ENCODE results near the gene TP53AIP1. TPM values are rescaled to one million over a fixed set of nuclear protein-coding genes. Genes with fewer than 3 reads are reported as not detected.

TP53AIP1 gene
- total and polyA plus RNA-seq, 4 donors: 0.59 to 1.4 (median 0.97) TPM

GRCh38 chr11:128904656-128905344 lies 37.9 kb downstream of the TP53AIP1 start:
- peaks cover 50% of the 10 kb centered on the region for H3K27me3 ChIP-seq (ENCODE audit: control insufficient read depth, insufficient read depth, low read length)
- no peak overlapping the region for H3K27ac ChIP-seq (ENCODE audit: low read depth, low read length)
- peak in 2 of 6 donors; percentile 39 to 56 for DNase-seq (ENCODE audit: low read depth in 4 of 6, low spot score in 6 of 6)
- no peaks in the 10 kb centered on the region for H3K36me3 ChIP-seq (ENCODE audit: control insufficient read depth, insufficient read depth, low read length)
- H3K9me3 ChIP-seq (ENCODE audit: control insufficient read depth, insufficient read depth, low read length): no peaks in the 10 kb centered on the region
- 7% methylated on average over 16 of the region's 25 CpGs for WGBS (ENCODE audit: insufficient coverage)
- H3K4me3 ChIP-seq (ENCODE audit: low read depth, low read length): peak overlapping the region; percentile 16
- peaks cover 35% of the 10 kb centered on the region for H3K4me1 ChIP-seq (ENCODE audit: control insufficient read depth, insufficient read depth, low read length)

DNA sequence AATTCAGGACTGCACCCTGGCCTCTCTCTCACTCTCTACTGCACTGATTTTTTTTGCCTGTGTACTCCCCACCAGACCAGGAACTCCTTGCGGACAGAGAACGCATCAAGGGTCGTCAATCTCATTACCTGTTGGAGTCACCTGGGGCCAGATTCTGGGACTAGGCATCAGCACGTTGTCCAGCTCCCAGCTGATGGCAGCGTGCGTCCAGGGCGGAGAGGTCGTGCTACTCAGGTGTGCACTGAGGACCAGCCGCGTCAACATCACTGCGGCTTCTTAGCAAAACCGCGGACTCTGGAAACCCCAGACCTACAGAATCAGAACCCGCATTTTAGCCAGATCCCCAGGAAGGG lies 38.4 kb downstream of the TP53AIP1 start:
- Histone ChIP-seq H3K27me3 (ENCODE audit: control insufficient read depth, insufficient read depth, low read length) (peaks cover 50% of the 10 kb centered on the region), H3K9me3 (ENCODE audit: control insufficient read depth, insufficient read depth, low read length) (no peaks in the 10 kb centered on the region), H3K36me3 (ENCODE audit: control insufficient read depth, insufficient read depth, low read length) (no peaks in the 10 kb centered on the region), H3K4me3 (ENCODE audit: low read depth, low read length) (no peak overlapping the region), H3K4me1 (ENCODE audit: control insufficient read depth, insufficient read depth, low read length) (peaks cover 35% of the 10 kb centered on the region), H3K27ac (ENCODE audit: low read depth, low read length) (no peak overlapping the region)
- no peak for DNase-seq (ENCODE audit: low read depth in 4 of 6, low spot score in 6 of 6)
- WGBS (ENCODE audit: insufficient coverage): 60% methylated on average over 10 of the region's 14 CpGs

DNA sequence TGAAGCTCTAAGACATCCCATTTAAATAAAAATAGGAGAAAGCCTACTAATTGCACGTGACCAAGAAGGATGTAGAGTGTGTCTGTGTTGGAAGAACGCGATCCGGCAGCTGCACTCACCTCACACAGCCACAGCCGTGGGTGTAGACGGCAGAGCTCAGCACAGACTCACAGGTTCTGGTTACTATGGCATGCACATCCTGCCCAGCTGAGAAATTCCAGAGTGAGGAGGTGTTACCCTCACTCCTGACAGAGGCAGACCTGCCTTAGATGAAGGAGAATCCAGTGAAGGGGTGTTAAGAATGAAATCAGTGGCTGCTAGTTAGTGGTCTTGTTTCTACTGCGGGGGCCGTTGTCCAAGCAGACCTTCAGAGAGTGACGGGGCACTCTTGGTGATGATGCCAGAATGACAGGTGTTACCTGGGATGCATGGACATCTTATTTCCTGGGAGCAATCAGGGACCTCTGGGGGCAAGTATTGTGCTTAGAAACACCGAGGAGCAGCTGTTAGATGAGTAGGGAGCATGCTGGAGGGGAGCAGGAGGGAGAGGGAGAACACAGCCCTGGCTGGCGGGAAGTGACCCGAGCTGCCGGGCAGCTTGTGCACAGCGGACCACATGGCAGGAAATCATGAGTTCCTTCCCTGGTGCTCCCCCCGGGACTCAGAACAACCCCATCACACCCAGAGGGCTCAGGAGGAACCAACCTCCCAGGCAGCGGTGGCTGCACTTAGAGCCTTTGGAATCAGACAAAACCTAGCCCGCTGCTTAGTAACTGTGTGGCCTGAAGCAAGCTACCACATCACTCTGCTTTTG lies 39.2 kb downstream of the TP53AIP1 start:
- Histone ChIP-seq H3K27ac (ENCODE audit: low read depth, low read length) (no peak overlapping the region), H3K4me1 (ENCODE audit: control insufficient read depth, insufficient read depth, low read length) (peaks cover 35% of the 10 kb centered on the region), H3K27me3 (ENCODE audit: control insufficient read depth, insufficient read depth, low read length) (peaks cover 50% of the 10 kb centered on the region), H3K4me3 (ENCODE audit: low read depth, low read length) (no peak overlapping the region), H3K9me3 (ENCODE audit: control insufficient read depth, insufficient read depth, low read length) (no peaks in the 10 kb centered on the region), H3K36me3 (ENCODE audit: control insufficient read depth, insufficient read depth, low read length) (no peaks in the 10 kb centered on the region)
- 43% methylated on average over 12 of the region's 17 CpGs for whole genome bisulfite sequencing (ENCODE audit: insufficient coverage)
- DNase-seq (ENCODE audit: low read depth in 4 of 6, low spot score in 6 of 6): peak in 1 of 6 donors; percentile 44

GRCh38 chr11:128902515-128903066 lies 40.1 kb downstream of the TP53AIP1 start:
- no peak overlapping the region for H3K4me3 ChIP-seq (ENCODE audit: low read depth, low read length)
- H3K4me1 ChIP-seq (ENCODE audit: control insufficient read depth, insufficient read depth, low read length): peaks cover 35% of the 10 kb centered on the region
- H3K27ac ChIP-seq (ENCODE audit: low read depth, low read length): no peak overlapping the region
- no peaks in the 10 kb centered on the region for H3K36me3 ChIP-seq (ENCODE audit: control insufficient read depth, insufficient read depth, low read length)
- no peak for DNase-seq (ENCODE audit: low read depth in 4 of 6, low spot score in 6 of 6)
- H3K27me3 ChIP-seq (ENCODE audit: control insufficient read depth, insufficient read depth, low read length): peaks cover 49% of the 10 kb centered on the region
- 85% methylated on average over 4 of the region's 10 CpGs for WGBS (ENCODE audit: insufficient coverage)
- H3K9me3 ChIP-seq (ENCODE audit: control insufficient read depth, insufficient read depth, low read length): no peaks in the 10 kb centered on the region

GRCh38 chr11:128901653-128902514 lies 40.8 kb downstream of the TP53AIP1 start:
- WGBS (ENCODE audit: insufficient coverage): 25% methylated on average over 28 of the region's 29 CpGs
- H3K9me3 ChIP-seq (ENCODE audit: control insufficient read depth, insufficient read depth, low read length): no peaks in the 10 kb centered on the region
- peaks cover 42% of the 10 kb centered on the region for H3K27me3 ChIP-seq (ENCODE audit: control insufficient read depth, insufficient read depth, low read length)
- DNase-seq (ENCODE audit: low read depth in 4 of 6, low spot score in 6 of 6): peak in 2 of 6 donors; percentile 51 to 77
- no peaks in the 10 kb centered on the region for H3K36me3 ChIP-seq (ENCODE audit: control insufficient read depth, insufficient read depth, low read length)
- H3K4me3 ChIP-seq (ENCODE audit: low read depth, low read length): no peak overlapping the region
- H3K4me1 ChIP-seq (ENCODE audit: control insufficient read depth, insufficient read depth, low read length): peaks cover 35% of the 10 kb centered on the region
- no peak overlapping the region for H3K27ac ChIP-seq (ENCODE audit: low read depth, low read length)

DNA sequence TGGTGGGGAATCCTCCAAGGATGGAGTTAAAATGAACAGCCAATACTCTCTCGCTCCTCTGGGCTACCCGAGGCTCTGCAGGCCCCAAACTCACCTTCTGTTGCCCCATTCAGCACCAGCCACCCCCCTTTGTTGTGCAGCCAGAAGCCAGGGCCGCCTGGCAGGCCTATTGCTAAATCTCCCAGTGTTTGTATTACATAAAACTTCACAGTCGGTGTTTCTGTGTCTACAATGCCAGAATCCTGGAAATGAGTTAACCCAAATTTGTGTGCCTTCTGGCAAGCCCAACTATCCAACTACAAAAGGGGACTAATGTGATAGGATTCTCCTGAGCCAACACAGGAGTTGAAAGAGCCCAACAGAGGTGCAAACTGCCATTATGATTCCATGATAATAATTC lies 42.2 kb downstream of the TP53AIP1 start:
- no peak overlapping the region for H3K27ac ChIP-seq (ENCODE audit: low read depth, low read length)
- DNase-seq (ENCODE audit: low read depth in 4 of 6, low spot score in 6 of 6): peak in 1 of 6 donors; percentile 33
- no peak overlapping the region for H3K4me3 ChIP-seq (ENCODE audit: low read depth, low read length)
- peaks cover 34% of the 10 kb centered on the region for H3K27me3 ChIP-seq (ENCODE audit: control insufficient read depth, insufficient read depth, low read length)
- WGBS (ENCODE audit: insufficient coverage): 21% methylated on average over 2 of the region's 4 CpGs
- H3K36me3 ChIP-seq (ENCODE audit: control insufficient read depth, insufficient read depth, low read length): no peaks in the 10 kb centered on the region
- peaks cover 31% of the 10 kb centered on the region for H3K4me1 ChIP-seq (ENCODE audit: control insufficient read depth, insufficient read depth, low read length)
- H3K9me3 ChIP-seq (ENCODE audit: control insufficient read depth, insufficient read depth, low read length): no peaks in the 10 kb centered on the region

DNA sequence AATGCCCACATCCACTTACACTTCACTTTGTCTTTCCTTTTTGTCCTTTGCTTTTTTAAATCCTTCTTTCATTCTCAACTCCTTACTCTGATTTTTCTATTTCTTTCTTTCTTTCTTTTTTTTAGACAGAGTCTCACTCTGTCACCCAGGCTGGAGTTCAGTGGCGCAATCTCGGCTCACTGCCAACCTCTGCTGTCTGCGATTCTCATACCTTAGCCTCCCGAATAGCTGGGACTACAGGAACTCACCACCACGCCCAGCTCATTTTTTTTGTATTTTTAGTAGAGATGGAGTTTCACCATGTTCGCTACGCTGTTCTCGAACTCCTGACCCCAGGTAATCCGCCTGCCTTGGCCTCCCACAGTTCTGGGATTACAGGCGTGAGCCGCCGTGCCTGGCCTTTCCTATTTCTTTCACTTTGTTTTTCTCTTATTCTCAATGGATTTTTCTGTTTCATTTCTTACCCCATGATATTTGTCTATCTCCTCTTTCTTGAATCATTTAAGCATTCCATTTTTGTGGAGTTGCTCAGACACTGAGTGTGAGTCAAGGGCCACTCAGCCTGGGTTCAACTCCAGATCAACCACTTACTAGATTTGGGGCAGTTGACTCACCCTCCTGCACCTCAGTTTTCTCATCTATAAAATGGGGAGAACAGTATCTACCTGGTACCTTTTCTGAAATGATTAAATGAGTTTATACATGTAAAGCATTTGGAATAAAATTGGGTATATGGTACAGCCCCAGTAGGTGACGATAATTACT lies 43.9 kb downstream of the TP53AIP1 start:
- no peak overlapping the region for H3K4me3 ChIP-seq (ENCODE audit: low read depth, low read length)
- WGBS (ENCODE audit: insufficient coverage): 88% methylated on average over 10 of the region's 13 CpGs
- no peaks in the 10 kb centered on the region for H3K9me3 ChIP-seq (ENCODE audit: control insufficient read depth, insufficient read depth, low read length)
- no peak for DNase-seq (ENCODE audit: low read depth in 4 of 6, low spot score in 6 of 6)
- no peak overlapping the region for H3K27ac ChIP-seq (ENCODE audit: low read depth, low read length)
- peaks cover 18% of the 10 kb centered on the region for H3K4me1 ChIP-seq (ENCODE audit: control insufficient read depth, insufficient read depth, low read length)
- no peaks in the 10 kb centered on the region for H3K36me3 ChIP-seq (ENCODE audit: control insufficient read depth, insufficient read depth, low read length)
- peaks cover 20% of the 10 kb centered on the region for H3K27me3 ChIP-seq (ENCODE audit: control insufficient read depth, insufficient read depth, low read length)

DNA sequence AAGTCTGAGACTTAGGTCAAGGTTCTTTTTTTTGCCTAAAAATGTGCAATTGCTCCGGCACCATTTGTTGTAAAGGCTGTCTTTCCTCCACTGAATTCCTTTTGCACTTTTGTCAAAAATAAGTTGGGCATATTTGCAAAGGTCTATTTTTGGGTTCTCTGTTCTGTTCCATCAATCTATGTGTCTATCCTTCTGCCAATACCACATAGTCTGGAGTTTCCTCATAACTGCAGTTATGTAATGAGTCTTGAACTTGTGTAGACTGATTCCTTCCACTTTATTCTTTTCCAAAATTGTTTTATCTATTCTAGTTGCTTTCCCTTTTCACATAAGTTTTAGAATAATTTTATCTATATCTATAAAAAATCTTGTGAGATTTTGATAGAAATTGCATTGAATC lies 44.8 kb downstream of the TP53AIP1 start:
- no peaks in the 10 kb centered on the region for H3K9me3 ChIP-seq (ENCODE audit: control insufficient read depth, insufficient read depth, low read length)
- H3K27ac ChIP-seq (ENCODE audit: low read depth, low read length): no peak overlapping the region

GRCh38 chr11:128896356-128896755 lies 46.3 kb downstream of the TP53AIP1 start:
- Histone ChIP-seq H3K36me3 (ENCODE audit: control insufficient read depth, insufficient read depth, low read length) (no peaks in the 10 kb centered on the region), H3K9me3 (ENCODE audit: control insufficient read depth, insufficient read depth, low read length) (no peaks in the 10 kb centered on the region), H3K4me1 (ENCODE audit: control insufficient read depth, insufficient read depth, low read length) (peaks cover 10% of the 10 kb centered on the region), H3K27me3 (ENCODE audit: control insufficient read depth, insufficient read depth, low read length) (peaks cover 2% of the 10 kb centered on the region), H3K27ac (ENCODE audit: low read depth, low read length) (no peak overlapping the region), H3K4me3 (ENCODE audit: low read depth, low read length) (no peak overlapping the region)
- DNase-seq (ENCODE audit: low read depth in 4 of 6, low spot score in 6 of 6): no peak
- WGBS (ENCODE audit: insufficient coverage): no CpG with 5 or more reads among the region's 2 CpGs

More for the DNA sequence above, 44.8 kb downstream of the TP53AIP1 start:
- DNase-seq (ENCODE audit: low read depth in 4 of 6, low spot score in 6 of 6): no peak
- no CpG with 5 or more reads among the region's 1 CpG for WGBS (ENCODE audit: insufficient coverage)
- Histone ChIP-seq H3K36me3 (ENCODE audit: control insufficient read depth, insufficient read depth, low read length) (no peaks in the 10 kb centered on the region), H3K4me3 (ENCODE audit: low read depth, low read length) (no peak overlapping the region), H3K4me1 (ENCODE audit: control insufficient read depth, insufficient read depth, low read length) (peaks cover 15% of the 10 kb centered on the region), H3K27me3 (ENCODE audit: control insufficient read depth, insufficient read depth, low read length) (peaks cover 14% of the 10 kb centered on the region)

Measured in spinal cord (tissue), 10 donors.